CD4-positive, alpha-beta T cell treated with Interleukin-12 subunit alpha and Interleukin-12 subunit beta, for 1 hour (primary cell): ENCODE measurements around the gene CSN1S1.

ENCODE experiments used
- DNase-seq: peaks from one replicate; pipeline ENCODE4 v3.0.0-alpha.2; 2020

CSN1S1 gene

DNA sequence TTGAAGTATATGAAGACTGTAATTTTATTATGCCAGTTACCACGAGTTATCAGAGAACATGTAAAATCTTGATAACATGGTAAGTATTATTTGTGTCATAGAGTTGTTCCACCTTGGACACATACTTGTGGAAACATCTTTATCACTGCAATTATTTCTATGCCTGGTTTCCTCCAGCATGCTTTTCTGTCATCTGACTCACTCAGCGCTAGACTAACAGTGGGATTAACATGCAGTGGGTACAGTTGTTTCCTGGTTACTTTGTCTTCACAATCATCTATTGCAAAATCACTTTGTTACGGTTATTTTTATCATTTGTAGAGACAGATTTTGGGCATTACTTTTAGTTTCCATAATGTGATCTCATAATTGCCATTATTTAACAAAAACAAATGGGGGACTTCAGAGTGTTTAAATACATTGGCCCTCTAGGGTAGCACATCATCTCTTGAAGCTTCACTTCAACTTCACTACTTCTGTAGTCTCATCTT is 64.7 kb downstream of the CSN1S1 start, which contains the start of gene STATH:
Gene STATH, plus strand, starts transcription at position 441 of the 491 bp plus-strand sequence. CDS start 2,472 bp downstream, outside the sequence.
- DNase-seq, result no peak
